HG03103 (cell line): ENCODE results near the gene DUSP21.
"Not testable (repeated sequence)": the region's sequence is repeated elsewhere in the genome, so short reads cannot be mapped to it uniquely, and the experiment has no call there.

Experiments used
- ATAC-seq: cut with Tn5 transposase; IDR thresholded peaks from one replicate; pipeline ENCODE4 v1.9.1; 2021; ENCODE audit warnings: low read depth; ENCODE audit not compliant: unreplicated experiment

The DUSP21 gene

GRCh38 chrX:44874420-44875184 is 30.8 kb downstream of the DUSP21 start:
- ATAC-seq = no peak

- ATAC-seq = no peak
Observed at GRCh38 chrX:44875185-44875489, 31.3 kb downstream of the DUSP21 start.

- no peak for ATAC-seq
Observed at GRCh38 chrX:44876086-44876485, 32.3 kb downstream of the DUSP21 start.

GRCh38 chrX:44876767-44877166 is 32.9 kb downstream of the DUSP21 start:
- ATAC-seq = no peak

GRCh38 chrX:44878780-44879179 is 35.0 kb downstream of the DUSP21 start:
- ATAC-seq = no peak

GRCh38 chrX:44881549-44881948 is 37.7 kb downstream of the DUSP21 start:
- no peak for ATAC-seq

GRCh38 chrX:44882635-44883034 is 38.8 kb downstream of the DUSP21 start:
- ATAC-seq = no peak

- no peak for ATAC-seq
Observed at GRCh38 chrX:44884944-44885343, 41.1 kb downstream of the DUSP21 start.

GRCh38 chrX:44889824-44890223 is 46.0 kb downstream of the DUSP21 start:
- no peak for ATAC-seq

- ATAC-seq = no peak
Observed at GRCh38 chrX:44890247-44890646, 46.4 kb downstream of the DUSP21 start.

GRCh38 chrX:44890687-44891086 is 46.9 kb downstream of the DUSP21 start:
- not testable (repeated sequence) for ATAC-seq

- ATAC-seq = no peak
Observed at GRCh38 chrX:44891642-44892041, 47.8 kb downstream of the DUSP21 start.
